Measurements from ENCODE around the gene MSH6. TPM values are rescaled to one million over a fixed set of nuclear protein-coding genes. Genes with fewer than 3 reads are reported as not detected.

The MSH6 gene
- total and polyA plus RNA-seq, 9 of the 15 experiments (the other 6 are each of a cell fraction or from before 2014, with no cell fraction given) = 15.3 to 147 (median 80.5) TPM

GRCh38 chr2:47735912-47736311 lies 47.0 kb upstream of the MSH6 start:
- ChIA-PET CTCF (ENCODE audit: low intra/inter-chr PET ratio) (no interaction called here), POLR2A (interaction anchor here (0.9 to 1.5 kb wide), 2 partner anchors 8 to 12 kb away, joined by 3 to 5 read pairs; no protein-coding TSS in a partner anchor)
- ATAC-seq (no peak), DNase-seq (ENCODE audit: extremely low read depth in 1 of 4, low spot score in 3 of 4) (no peak), FAIRE-seq (no peak)
- TF ChIP-seq TFAM (CRISPR knock-in tag; conservative IDR thresholded peaks at IDR 0.05) (no peak), ZNF518B (CRISPR knock-in tag; IDR thresholded peaks at IDR 0.05) (no peak), NRF1 (conservative IDR thresholded peaks at IDR 0.05 in 1 of 2, IDR thresholded peaks at IDR 0.05 in 1 of 2) (no peak), PRMT5 (CRISPR knock-in tag; IDR thresholded peaks at IDR 0.05) (no peak)
- Histone ChIP-seq H3K79me2 (ENCODE audit: control insufficient read depth, insufficient read depth, low read length) (no peaks in the 10 kb centered on the region), H3K4me1 (replicated peaks in 1 of 2; ENCODE audit: control insufficient read depth in 2 of 2, insufficient read depth in 2 of 2, low read length in 2 of 2) (no peaks in the 10 kb centered on the region), H2AFZ (ENCODE audit: low read depth, low read length) (no peak overlapping the region), H3K36me3 (ENCODE audit: control insufficient read depth, insufficient read depth, low read length) (no peaks in the 10 kb centered on the region), H3K4me2 (ENCODE audit: insufficient read depth, low read length) (no peak overlapping the region), H3K27me3 (ENCODE audit: control insufficient read depth in 2 of 2, insufficient read depth in 2 of 2, low read length in 2 of 2) (peaks cover 8 to 16% of the 10 kb centered on the region in 2 experiments; a peak in 3 of 5 replicates), H3K9ac (ENCODE audit: insufficient read depth in 1 of 2, low read depth in 2 of 2, low read length in 2 of 2) (no peak overlapping the region), H3K9me1 (ENCODE audit: control insufficient read depth, insufficient read depth, low read length) (no peaks in the 10 kb centered on the region), H3K4me3 (no peak overlapping the region), H3K27ac (ENCODE audit: extremely low read depth, low read depth, low read length) (no peak overlapping the region), H3K9me3 (replicated peaks; ENCODE audit: control insufficient read depth, insufficient read depth, low read depth, low read length) (no peaks in the 10 kb centered on the region), H4K20me1 (replicated peaks; ENCODE audit: control insufficient read depth, insufficient read depth, low read length) (no peaks in the 10 kb centered on the region)
- in situ Hi-C loops (cut with MboI) = no loop called here
- no TSS peak for BruUV-seq (replicated peaks)
- intact Hi-C loops (cut with micrococcal nuclease) = no loop called here
- WGBS (ENCODE audit: insufficient coverage, low coverage, missing lambda C conversion rate) = 0% methylated on average over 3 of the region's 3 CpGs
